Stimulated activated CD4-positive, alpha-beta T cell treated with anti-CD3 and anti-CD28 coated beads, Interleukin-4, amount 100 ng/mL, for 24 hours (primary cell): ENCODE results near the gene SP1.
A peak's percentile ranks its signal among the peaks of the same experiment; 100 is the strongest.

Experiments
- DNase-seq: peaks from one replicate; pipeline ENCODE4 v3.0.0-alpha.2; 2020

The SP1 gene

GRCh38 chr12:53452159-53453077 is 72.4 kb downstream of the SP1 start:
- DNase-seq: peak; percentile 77

GRCh38 chr12:53453953-53454640 is 74.1 kb downstream of the SP1 start:
- no peak for DNase-seq

GRCh38 chr12:53454707-53455106 is 74.7 kb downstream of the SP1 start:
- DNase-seq: no peak

- no peak for DNase-seq
These were observed 76.8 kb downstream of the SP1 start for GRCh38 chr12:53456654-53457366.

GRCh38 chr12:53459097-53459496 is 79.1 kb downstream of the SP1 start:
- no peak for DNase-seq

GRCh38 chr12:53461059-53461458 is 81.1 kb downstream of the SP1 start:
- no peak for DNase-seq

- no peak for DNase-seq
These were observed 81.6 kb downstream of the SP1 start for GRCh38 chr12:53461591-53461990.

- DNase-seq: no peak
These were observed 83.0 kb downstream of the SP1 start for GRCh38 chr12:53462935-53463334.

GRCh38 chr12:53463802-53464560 is 84.0 kb downstream of the SP1 start:
- no peak for DNase-seq

- DNase-seq: no peak
These were observed 84.9 kb downstream of the SP1 start for GRCh38 chr12:53464685-53465418.

- DNase-seq: no peak
These were observed 85.7 kb downstream of the SP1 start for GRCh38 chr12:53465679-53466078.
